HL-60 (cell line): Measurements from ENCODE around the gene ENSA.

ENCODE experiments used
- CTCF ChIP-seq: IDR thresholded peaks from one replicate; pipeline ENCODE4 v1.5.1; 2011; ENCODE audit warnings: low read length, control low read depth, inconsistent platforms; ENCODE audit not compliant: insufficient read depth
- GABPA ChIP-seq: IDR thresholded peaks from 2 replicates; pipeline ENCODE4 v1.6.1; 2012; ENCODE audit warnings: low read depth
- POLR2AphosphoS5 ChIP-seq: IDR thresholded peaks from 2 replicates; pipeline ENCODE4 v1.6.1; 2012; ENCODE audit warnings: low read depth
- REST ChIP-seq: IDR thresholded peaks from 2 replicates; pipeline ENCODE4 v1.6.1; 2012; ENCODE audit warnings: low read depth; ENCODE audit not compliant: insufficient replicate concordance
- SPI1 ChIP-seq: IDR thresholded peaks from 2 replicates; pipeline ENCODE4 v1.6.1; 2012; ENCODE audit warnings: low read depth, mild to moderate bottlenecking, borderline replicate concordance

DNA sequence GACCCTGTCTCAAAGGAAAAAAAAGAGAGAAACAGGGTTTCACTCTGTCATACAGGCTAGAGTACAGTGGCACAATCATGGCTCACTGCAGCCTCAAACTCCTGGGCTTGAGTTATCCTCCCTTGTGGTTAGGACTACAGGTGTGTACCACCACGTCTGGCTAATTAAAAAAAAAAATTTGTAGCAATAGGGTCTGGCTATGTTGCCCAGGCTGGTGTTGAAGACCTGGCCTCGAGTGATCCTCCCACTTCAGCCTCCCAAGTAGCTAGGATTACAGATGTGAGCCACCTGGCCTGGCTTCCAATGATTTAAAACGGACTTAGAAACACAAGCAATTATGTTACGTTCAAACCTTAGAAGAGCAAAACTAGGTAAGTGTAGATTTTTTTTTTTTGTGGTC lies 45.5 kb upstream of the ENSA start:
- TF ChIP-seq REST = no peak
- no peak for TF ChIP-seq CTCF
- no peak for TF ChIP-seq GABPA
- TF ChIP-seq POLR2AphosphoS5 = no peak
- no peak for TF ChIP-seq SPI1
